ENCODE results near the gene TLR10. TPM values are rescaled to one million over a fixed set of nuclear protein-coding genes. Genes with fewer than 3 reads are reported as not detected.

Gene TLR10
- total and polyA plus RNA-seq, 2 donors (not counting 3 experiments of a cell fraction or from before 2014, with no cell fraction given): not detected

GRCh38 chr4:38832206-38832605, 49.4 kb upstream of the TLR10 start:
- Histone ChIP-seq H4K20me1 (replicated peaks; ENCODE audit: control insufficient read depth, extremely low read depth, insufficient read depth, low read length) (no peaks in the 10 kb centered on the region), H3K9me1 (replicated peaks; ENCODE audit: control insufficient read depth, extremely low read depth, insufficient read depth, low read length) (no peaks in the 10 kb centered on the region), H3K9ac (replicated peaks; ENCODE audit: extremely low read depth, insufficient read depth, low read length) (no peak overlapping the region), H3K4me1 (ENCODE audit: control insufficient read depth, extremely low read depth, insufficient read depth, low read length) (no peaks in the 10 kb centered on the region), H3K36me3 (ENCODE audit: control insufficient read depth in 2 of 2, extremely low read depth in 1 of 2, insufficient read depth in 2 of 2, low read length in 2 of 2) (no peaks in the 10 kb centered on the region), H2AFZ (ENCODE audit: low read depth, low read length) (no peak overlapping the region), H3K4me3 (replicated peaks in 1 of 3; ENCODE audit: insufficient read depth in 1 of 3, low read depth in 1 of 3, low read length in 3 of 3) (no peak overlapping the region), H3K27me3 (ENCODE audit: control insufficient read depth in 2 of 2, insufficient read depth in 2 of 2, low read length in 2 of 2) (peaks cover 0 to 7% of the 10 kb centered on the region in 2 experiments), H3K9me3 (replicated peaks; ENCODE audit: control insufficient read depth, insufficient read depth, low read length) (no peaks in the 10 kb centered on the region), H3K79me2 (ENCODE audit: control insufficient read depth, insufficient read depth, low read length) (no peaks in the 10 kb centered on the region), H3K4me2 (ENCODE audit: insufficient read depth, low read length) (no peak overlapping the region), H3K27ac (ENCODE audit: insufficient read depth, low read depth, low read length) (no peak overlapping the region)
- no peak for FAIRE-seq
- no peak for DNase-seq (ENCODE audit: low read depth, low spot score)
- BruUV-seq (replicated peaks): no TSS peak
- TF ChIP-seq, protein P1, sequence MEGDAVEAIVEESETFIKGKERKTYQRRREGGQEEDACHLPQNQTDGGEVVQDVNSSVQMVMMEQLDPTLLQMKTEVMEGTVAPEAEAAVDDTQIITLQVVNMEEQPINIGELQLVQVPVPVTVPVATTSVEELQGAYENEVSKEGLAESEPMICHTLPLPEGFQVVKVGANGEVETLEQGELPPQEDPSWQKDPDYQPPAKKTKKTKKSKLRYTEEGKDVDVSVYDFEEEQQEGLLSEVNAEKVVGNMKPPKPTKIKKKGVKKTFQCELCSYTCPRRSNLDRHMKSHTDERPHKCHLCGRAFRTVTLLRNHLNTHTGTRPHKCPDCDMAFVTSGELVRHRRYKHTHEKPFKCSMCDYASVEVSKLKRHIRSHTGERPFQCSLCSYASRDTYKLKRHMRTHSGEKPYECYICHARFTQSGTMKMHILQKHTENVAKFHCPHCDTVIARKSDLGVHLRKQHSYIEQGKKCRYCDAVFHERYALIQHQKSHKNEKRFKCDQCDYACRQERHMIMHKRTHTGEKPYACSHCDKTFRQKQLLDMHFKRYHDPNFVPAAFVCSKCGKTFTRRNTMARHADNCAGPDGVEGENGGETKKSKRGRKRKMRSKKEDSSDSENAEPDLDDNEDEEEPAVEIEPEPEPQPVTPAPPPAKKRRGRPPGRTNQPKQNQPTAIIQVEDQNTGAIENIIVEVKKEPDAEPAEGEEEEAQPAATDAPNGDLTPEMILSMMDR (IDR thresholded peaks at IDR 0.05; ENCODE audit: extremely low read depth in 1 of 2, insufficient read depth in 1 of 2, low read depth in 1 of 2, low read length in 2 of 2): no peak
- TF ChIP-seq JUN (IDR thresholded peaks at IDR 0.05; ENCODE audit: borderline replicate concordance, insufficient read depth, insufficient read length, low read depth) (no peak), FOS (IDR thresholded peaks at IDR 0.05; ENCODE audit: borderline replicate concordance, insufficient read depth, low read length) (no peak)
- dilution Hi-C loops (cut with MboI; ENCODE audit: extremely low pct_ligation_motif_present, low sequenced_read_pairs): no loop called here
- intact Hi-C loops (cut with micrococcal nuclease): no loop called here
- POLR2A ChIA-PET: no interaction called here
- CTCF ChIA-PET: interaction anchor here (0.9 to 1.7 kb wide), 5 partner anchors 19 to 50 kb away, joined by 3 to 6 read pairs (median 3); partner anchors contain the start of gene TLR10

- H3K4me3 ChIP-seq (replicated peaks in 1 of 3; ENCODE audit: insufficient read depth in 1 of 3, low read depth in 1 of 3, low read length in 3 of 3): no peak overlapping the region
- peaks cover 0 to 7% of the 10 kb centered on the region in 2 experiments for H3K27me3 ChIP-seq (ENCODE audit: control insufficient read depth in 2 of 2, insufficient read depth in 2 of 2, low read length in 2 of 2)
- no peak overlapping the region for H3K9ac ChIP-seq (replicated peaks; ENCODE audit: extremely low read depth, insufficient read depth, low read length)
- intact Hi-C loops (cut with micrococcal nuclease) (no loop called here), dilution Hi-C loops (cut with MboI; ENCODE audit: extremely low pct_ligation_motif_present, low sequenced_read_pairs) (no loop called here)
- H3K36me3 ChIP-seq (ENCODE audit: control insufficient read depth in 2 of 2, extremely low read depth in 1 of 2, insufficient read depth in 2 of 2, low read length in 2 of 2): no peaks in the 10 kb centered on the region
- CTCF ChIA-PET: interaction anchor here (0.9 to 1.7 kb wide), 4 partner anchors 19 to 29 kb away, joined by 3 to 6 read pairs (median 4); no protein-coding TSS in a partner anchor
- H3K4me1 ChIP-seq (ENCODE audit: control insufficient read depth, extremely low read depth, insufficient read depth, low read length): no peaks in the 10 kb centered on the region
- H2AFZ ChIP-seq (ENCODE audit: low read depth, low read length): no peak overlapping the region
- BruUV-seq (replicated peaks): no TSS peak
- no peak overlapping the region for H3K27ac ChIP-seq (ENCODE audit: insufficient read depth, low read depth, low read length)
- FAIRE-seq (no peak), DNase-seq (ENCODE audit: low read depth, low spot score) (no peak)
- no peaks in the 10 kb centered on the region for H4K20me1 ChIP-seq (replicated peaks; ENCODE audit: control insufficient read depth, extremely low read depth, insufficient read depth, low read length)
- H3K9me3 ChIP-seq (replicated peaks; ENCODE audit: control insufficient read depth, insufficient read depth, low read length): no peaks in the 10 kb centered on the region
- POLR2A ChIA-PET: no interaction called here
- H3K4me2 ChIP-seq (ENCODE audit: insufficient read depth, low read length): no peak overlapping the region
- no peaks in the 10 kb centered on the region for H3K79me2 ChIP-seq (ENCODE audit: control insufficient read depth, insufficient read depth, low read length)
- H3K9me1 ChIP-seq (replicated peaks; ENCODE audit: control insufficient read depth, extremely low read depth, insufficient read depth, low read length): no peaks in the 10 kb centered on the region
- no peak for TF ChIP-seq MYC (IDR thresholded peaks at IDR 0.05; ENCODE audit: low read depth, low read length)
- TF ChIP-seq, protein P2, sequence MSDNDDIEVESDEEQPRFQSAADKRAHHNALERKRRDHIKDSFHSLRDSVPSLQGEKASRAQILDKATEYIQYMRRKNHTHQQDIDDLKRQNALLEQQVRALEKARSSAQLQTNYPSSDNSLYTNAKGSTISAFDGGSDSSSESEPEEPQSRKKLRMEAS (IDR thresholded peaks at IDR 0.05; ENCODE audit: insufficient read depth, insufficient read length): no peak
- no peak for TF ChIP-seq FOS (IDR thresholded peaks at IDR 0.05; ENCODE audit: borderline replicate concordance, insufficient read depth, low read length)
- no peak for TF ChIP-seq POLR2A (IDR thresholded peaks at IDR 0.05; ENCODE audit: low read depth, low read length)
- no peak for TF ChIP-seq JUN (IDR thresholded peaks at IDR 0.05; ENCODE audit: borderline replicate concordance, insufficient read depth, insufficient read length, low read depth)
- TF ChIP-seq EZH2 (IDR thresholded peaks at IDR 0.05; ENCODE audit: borderline replicate concordance, low read depth, low read length, severe bottlenecking): no peak
- TF ChIP-seq POLR2AphosphoS5 (IDR thresholded peaks at IDR 0.05; ENCODE audit: insufficient read depth, low read depth, low read length): no peak
- TF ChIP-seq GATA2 (IDR thresholded peaks at IDR 0.05; ENCODE audit: insufficient read depth, insufficient read length, low read depth, low read length): no peak
- TF ChIP-seq, protein P1 (IDR thresholded peaks at IDR 0.05; ENCODE audit: extremely low read depth in 1 of 2, insufficient read depth in 1 of 2, low read depth in 1 of 2, low read length in 2 of 2): no peak
Observed at GRCh38 chr4:38831653-38832052, 48.9 kb upstream of the TLR10 start.

Measured in endothelial cell of umbilical vein (primary cell).